ENCODE results near the gene C9orf50.

DNA sequence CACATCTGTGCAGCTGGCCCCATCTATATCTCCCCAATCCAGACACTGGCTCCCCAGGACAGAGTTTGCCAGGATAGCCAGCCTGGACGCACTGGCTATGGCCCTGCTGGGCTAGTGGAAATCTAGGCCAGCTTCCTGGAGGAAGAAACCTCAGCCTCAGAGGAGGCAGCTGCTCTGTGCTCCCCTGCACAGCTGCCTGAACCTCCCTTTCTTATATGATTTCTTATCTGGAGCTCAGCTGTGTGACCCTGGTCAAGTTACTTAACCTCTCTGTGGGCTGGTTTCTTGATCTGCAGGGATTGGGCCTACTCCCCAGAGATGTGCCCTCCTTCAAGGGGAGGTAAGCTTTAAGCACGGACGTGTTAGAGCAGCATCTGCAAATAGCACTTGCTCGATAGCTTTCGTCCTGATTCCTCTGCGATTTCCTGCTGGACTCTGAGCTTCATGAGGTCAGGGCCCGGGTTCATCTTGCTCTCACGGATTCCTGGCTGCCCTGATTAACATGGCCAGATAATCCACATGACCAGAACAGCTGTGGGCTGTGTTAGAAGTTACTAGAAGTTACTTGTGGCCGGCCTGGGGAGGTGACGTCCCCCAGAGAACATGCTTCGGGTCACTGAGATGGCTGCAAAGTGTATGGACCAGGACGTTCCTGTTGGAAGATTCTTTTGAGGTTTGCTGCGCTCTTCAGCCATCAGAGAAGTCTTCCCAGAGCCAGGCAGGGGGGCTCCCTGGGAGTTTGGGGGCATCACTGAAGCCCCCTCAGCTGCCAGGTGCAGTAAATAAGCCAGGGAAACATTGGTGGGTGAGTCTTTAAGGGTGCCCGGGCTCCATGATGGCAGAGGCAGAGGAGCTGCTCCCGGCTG is 14.5 kb downstream of the C9orf50 start:
- TF ChIP-seq, protein P1, sequence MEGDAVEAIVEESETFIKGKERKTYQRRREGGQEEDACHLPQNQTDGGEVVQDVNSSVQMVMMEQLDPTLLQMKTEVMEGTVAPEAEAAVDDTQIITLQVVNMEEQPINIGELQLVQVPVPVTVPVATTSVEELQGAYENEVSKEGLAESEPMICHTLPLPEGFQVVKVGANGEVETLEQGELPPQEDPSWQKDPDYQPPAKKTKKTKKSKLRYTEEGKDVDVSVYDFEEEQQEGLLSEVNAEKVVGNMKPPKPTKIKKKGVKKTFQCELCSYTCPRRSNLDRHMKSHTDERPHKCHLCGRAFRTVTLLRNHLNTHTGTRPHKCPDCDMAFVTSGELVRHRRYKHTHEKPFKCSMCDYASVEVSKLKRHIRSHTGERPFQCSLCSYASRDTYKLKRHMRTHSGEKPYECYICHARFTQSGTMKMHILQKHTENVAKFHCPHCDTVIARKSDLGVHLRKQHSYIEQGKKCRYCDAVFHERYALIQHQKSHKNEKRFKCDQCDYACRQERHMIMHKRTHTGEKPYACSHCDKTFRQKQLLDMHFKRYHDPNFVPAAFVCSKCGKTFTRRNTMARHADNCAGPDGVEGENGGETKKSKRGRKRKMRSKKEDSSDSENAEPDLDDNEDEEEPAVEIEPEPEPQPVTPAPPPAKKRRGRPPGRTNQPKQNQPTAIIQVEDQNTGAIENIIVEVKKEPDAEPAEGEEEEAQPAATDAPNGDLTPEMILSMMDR (IDR thresholded peaks at IDR 0.05; ENCODE audit: poor library complexity, severe bottlenecking), result no peak
- TF ChIP-seq POLR2AphosphoS5 (IDR thresholded peaks at IDR 0.05) (no peak), EZH2 (IDR thresholded peaks at IDR 0.05; ENCODE audit: borderline replicate concordance, insufficient read depth, low read length, poor library complexity, severe bottlenecking) (no peak), TAF1 (IDR thresholded peaks at IDR 0.05; ENCODE audit: low read depth) (no peak), SMC3 (conservative IDR thresholded peaks at IDR 0.05; ENCODE audit: poor library complexity) (no peak), EP300 (conservative IDR thresholded peaks at IDR 0.05; ENCODE audit: poor library complexity, severe bottlenecking) (no peak), RAD21 (conservative IDR thresholded peaks at IDR 0.05) (no peak)
- TF ChIP-seq, protein P2, sequence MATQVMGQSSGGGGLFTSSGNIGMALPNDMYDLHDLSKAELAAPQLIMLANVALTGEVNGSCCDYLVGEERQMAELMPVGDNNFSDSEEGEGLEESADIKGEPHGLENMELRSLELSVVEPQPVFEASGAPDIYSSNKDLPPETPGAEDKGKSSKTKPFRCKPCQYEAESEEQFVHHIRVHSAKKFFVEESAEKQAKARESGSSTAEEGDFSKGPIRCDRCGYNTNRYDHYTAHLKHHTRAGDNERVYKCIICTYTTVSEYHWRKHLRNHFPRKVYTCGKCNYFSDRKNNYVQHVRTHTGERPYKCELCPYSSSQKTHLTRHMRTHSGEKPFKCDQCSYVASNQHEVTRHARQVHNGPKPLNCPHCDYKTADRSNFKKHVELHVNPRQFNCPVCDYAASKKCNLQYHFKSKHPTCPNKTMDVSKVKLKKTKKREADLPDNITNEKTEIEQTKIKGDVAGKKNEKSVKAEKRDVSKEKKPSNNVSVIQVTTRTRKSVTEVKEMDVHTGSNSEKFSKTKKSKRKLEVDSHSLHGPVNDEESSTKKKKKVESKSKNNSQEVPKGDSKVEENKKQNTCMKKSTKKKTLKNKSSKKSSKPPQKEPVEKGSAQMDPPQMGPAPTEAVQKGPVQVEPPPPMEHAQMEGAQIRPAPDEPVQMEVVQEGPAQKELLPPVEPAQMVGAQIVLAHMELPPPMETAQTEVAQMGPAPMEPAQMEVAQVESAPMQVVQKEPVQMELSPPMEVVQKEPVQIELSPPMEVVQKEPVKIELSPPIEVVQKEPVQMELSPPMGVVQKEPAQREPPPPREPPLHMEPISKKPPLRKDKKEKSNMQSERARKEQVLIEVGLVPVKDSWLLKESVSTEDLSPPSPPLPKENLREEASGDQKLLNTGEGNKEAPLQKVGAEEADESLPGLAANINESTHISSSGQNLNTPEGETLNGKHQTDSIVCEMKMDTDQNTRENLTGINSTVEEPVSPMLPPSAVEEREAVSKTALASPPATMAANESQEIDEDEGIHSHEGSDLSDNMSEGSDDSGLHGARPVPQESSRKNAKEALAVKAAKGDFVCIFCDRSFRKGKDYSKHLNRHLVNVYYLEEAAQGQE (IDR thresholded peaks at IDR 0.05; ENCODE audit: borderline replicate concordance), result no peak

All from neural cell (in vitro differentiated cells).